RWPE1 (cell line): ENCODE data around the gene SETBP1.
A peak's percentile ranks its signal among the peaks of the same experiment; 100 is the strongest.

Experiments used
- CTCF ChIA-PET: fragments of 350-600 bp; sonication (Branson Sonifier 250); formaldehyde crosslinking; extraction: SDS; loops from one replicate; lab custom pipeline; 2021; lab: Yijun Ruan, JAX
- POLR2A ChIA-PET: fragments of 400-600 bp; formaldehyde crosslinking; extraction: SDS; loops from one replicate; lab custom pipeline; 2020; ENCODE audit warnings: antibody characterized with exemption; ENCODE audit not compliant: low non-redundant PET; lab: Yijun Ruan, JAX
- DNase-seq: peaks from one replicate; pipeline ENCODE4 v3.0.0; 2012; ENCODE audit warnings: low spot score
- H3K27ac ChIP-seq: fragments of 450-650 bp; 2 replicates; pipeline ENCODE4 v1.5.1; 2017
- TF ChIP-seq, protein P1 (sequence below): fragments of 450-650 bp; conservative IDR thresholded peaks from 2 replicates; pipeline ENCODE4 v1.5.1; 2017; ENCODE audit warnings: low read depth, mild to moderate bottlenecking

SETBP1 gene

DNA sequence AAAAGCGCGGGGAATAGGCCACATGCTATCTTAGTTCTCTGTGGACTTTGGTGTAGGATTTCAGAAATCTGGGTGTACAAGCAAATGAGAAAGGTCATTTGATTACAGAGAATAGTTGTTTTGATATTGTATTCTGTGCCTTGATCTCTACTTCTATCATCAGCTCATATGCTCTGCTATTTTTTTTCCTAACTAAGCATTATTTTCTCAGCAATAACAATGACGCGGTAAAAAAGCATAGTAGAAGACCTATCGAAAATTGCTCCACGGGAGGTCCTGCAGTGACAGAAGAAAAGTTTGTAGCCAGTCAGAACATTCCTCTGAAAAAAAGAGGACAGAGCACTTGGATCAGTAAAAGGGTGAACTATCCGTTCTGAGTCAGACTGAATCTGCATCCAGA, 2.8 kb upstream of the SETBP1 start:
- POLR2A ChIA-PET = no interaction called here
- CTCF ChIA-PET = interaction anchor here (0.7 kb wide), 1 partner anchor 266 kb away, joined by 3 read pairs; no protein-coding TSS in a partner anchor
- no peak overlapping the region for H3K27ac ChIP-seq
- TF ChIP-seq, protein P1, sequence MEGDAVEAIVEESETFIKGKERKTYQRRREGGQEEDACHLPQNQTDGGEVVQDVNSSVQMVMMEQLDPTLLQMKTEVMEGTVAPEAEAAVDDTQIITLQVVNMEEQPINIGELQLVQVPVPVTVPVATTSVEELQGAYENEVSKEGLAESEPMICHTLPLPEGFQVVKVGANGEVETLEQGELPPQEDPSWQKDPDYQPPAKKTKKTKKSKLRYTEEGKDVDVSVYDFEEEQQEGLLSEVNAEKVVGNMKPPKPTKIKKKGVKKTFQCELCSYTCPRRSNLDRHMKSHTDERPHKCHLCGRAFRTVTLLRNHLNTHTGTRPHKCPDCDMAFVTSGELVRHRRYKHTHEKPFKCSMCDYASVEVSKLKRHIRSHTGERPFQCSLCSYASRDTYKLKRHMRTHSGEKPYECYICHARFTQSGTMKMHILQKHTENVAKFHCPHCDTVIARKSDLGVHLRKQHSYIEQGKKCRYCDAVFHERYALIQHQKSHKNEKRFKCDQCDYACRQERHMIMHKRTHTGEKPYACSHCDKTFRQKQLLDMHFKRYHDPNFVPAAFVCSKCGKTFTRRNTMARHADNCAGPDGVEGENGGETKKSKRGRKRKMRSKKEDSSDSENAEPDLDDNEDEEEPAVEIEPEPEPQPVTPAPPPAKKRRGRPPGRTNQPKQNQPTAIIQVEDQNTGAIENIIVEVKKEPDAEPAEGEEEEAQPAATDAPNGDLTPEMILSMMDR = no peak
- DNase-seq = no peak

- peak overlapping the region; percentile 83 for H3K27ac ChIP-seq
- DNase-seq = no peak
- ChIA-PET POLR2A (no interaction called here), CTCF (interaction anchor here (0.5 to 1.0 kb wide), 3 partner anchors 98 to 341 kb away, joined by 3 to 4 read pairs (median 3); no protein-coding TSS in a partner anchor)
- TF ChIP-seq, protein P1 = no peak
Observed at GRCh38 chr18:44678725-44679055, 2.0 kb upstream of the SETBP1 start.

DNA sequence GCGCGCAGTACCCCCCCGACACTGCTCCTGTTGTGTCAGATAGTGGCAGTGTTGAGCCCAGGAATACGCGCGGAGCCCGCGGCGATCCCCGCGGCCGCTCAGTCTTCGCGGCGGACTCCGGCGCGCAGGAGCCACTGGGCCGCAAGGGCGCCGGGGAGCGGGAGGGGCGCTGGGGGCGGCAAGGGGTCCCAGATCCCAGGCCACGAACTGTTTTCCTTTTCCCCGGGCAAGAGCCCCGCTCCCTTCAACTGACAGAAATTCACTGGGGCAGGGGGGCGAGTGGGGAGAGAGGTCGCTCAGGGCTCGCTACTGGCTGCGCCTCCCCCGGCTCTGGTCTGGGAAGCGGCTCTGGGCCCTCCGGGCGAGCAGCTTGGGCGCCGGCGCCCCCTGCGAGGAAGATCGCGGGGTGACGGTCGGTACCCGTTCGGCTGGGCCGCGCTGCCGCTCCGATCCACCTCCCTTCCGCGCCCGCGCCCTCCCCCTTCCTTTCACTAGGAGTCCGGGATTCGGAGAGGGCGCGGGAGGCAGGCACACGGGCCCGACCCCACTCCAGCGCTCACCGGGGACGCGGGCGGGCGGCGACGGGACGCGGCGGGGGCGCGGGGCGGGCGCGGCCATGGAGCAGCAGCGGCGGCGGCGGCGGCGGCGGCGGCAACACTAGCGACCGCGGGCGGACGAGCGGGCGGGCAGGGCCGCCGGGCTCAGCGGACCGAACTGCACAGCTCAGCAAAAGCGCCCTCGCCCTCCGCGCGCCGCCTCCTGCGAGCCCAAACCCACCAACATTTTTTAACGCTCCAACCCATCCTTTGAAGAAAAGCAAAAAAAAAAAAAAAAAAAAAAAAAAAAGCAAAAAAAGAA, 1.4 kb upstream of the SETBP1 start:
- peak overlapping the region; percentile 83 for H3K27ac ChIP-seq
- ChIA-PET CTCF (interaction anchor here (0.5 to 1.1 kb wide), 6 partner anchors 61 to 614 kb away, joined by 3 to 4 read pairs (median 4); no protein-coding TSS in a partner anchor), POLR2A (no interaction called here)
- TF ChIP-seq, protein P1 = peak; percentile 81
- peak; percentile 77 for DNase-seq

GRCh38 chr18:44679914-44680272, 795 bp upstream of the SETBP1 start:
- TF ChIP-seq, protein P1 = no peak
- ChIA-PET CTCF (interaction anchor here (0.6 to 1.1 kb wide), 4 partner anchors 61 to 614 kb away, joined by 3 to 4 read pairs (median 4); no protein-coding TSS in a partner anchor), POLR2A (no interaction called here)
- DNase-seq = peak; percentile 20
- H3K27ac ChIP-seq = peak overlapping the region; percentile 83

DNA sequence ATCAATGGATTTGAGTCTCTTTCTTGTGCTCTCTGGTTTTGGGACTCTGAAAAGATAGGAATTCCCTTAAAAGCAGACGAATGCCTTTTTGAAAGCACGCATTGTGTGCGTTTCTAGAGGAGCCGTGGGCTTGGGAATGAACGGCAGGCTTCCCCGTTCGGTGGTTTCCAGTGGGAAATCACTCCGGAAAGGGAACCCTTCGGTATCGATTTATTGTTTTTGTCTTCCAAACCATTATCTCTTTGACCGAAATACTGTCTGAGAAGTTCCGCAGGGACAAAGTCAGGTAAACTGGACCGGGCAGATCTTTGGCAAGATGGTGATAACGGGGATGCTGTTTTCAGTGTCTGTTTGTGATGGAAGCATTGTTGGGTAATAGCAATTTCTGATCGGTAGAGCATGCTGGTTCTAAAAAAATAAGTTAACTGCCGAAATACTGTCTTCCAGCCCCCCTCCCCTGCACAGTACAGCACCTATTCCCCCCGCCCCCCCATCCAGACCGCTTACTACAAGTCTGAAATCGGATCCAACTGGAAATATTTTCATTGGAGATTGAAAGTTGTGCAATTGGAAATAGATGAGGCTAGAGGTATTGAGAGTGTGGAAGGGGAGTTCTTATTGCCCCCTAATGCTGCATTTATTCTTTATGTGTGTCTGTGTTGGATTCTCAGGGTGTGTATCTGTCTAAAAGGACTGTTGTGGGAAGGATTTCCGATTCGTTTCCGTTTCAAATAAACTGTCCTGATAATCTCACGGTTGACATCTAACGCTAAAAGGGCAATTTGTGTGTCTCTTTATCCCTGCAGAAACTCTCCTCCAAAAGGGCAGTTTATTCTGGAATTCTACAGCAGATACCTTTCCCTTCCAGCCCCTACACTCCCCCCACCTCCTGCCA, 635 bp downstream of the SETBP1 start:
- peak overlapping the region; percentile 83 for H3K27ac ChIP-seq
- ChIA-PET POLR2A (interaction anchor here (0.6 kb wide), 1 partner anchor 49 kb away, joined by 4 read pairs; no protein-coding TSS in a partner anchor), CTCF (no interaction called here)
- TF ChIP-seq, protein P1 = no peak
- DNase-seq = no peak

GRCh38 chr18:44682201-44682870, 1.6 kb downstream of the SETBP1 start:
- CTCF ChIA-PET = no interaction called here
- H3K27ac ChIP-seq = no peak overlapping the region
- POLR2A ChIA-PET = no interaction called here
- DNase-seq = no peak
- TF ChIP-seq, protein P1 = no peak
